Smooth muscle cell (in vitro differentiated cells): ENCODE measurements around the gene ANGEL1. TPM values are rescaled to one million over a fixed set of nuclear protein-coding genes. Genes with fewer than 3 reads are reported as not detected.

Experiments used
- DNase-seq: peaks from one replicate; lab custom pipeline; 2025; ENCODE audit not compliant: unreplicated experiment; lab: John Stamatoyannopoulos, UW
- H2AFZ ChIP-seq: fragments of 200-600 bp; sonication (generic); 2 replicates; pipeline ENCODE4 v1.6.0; 2016; ENCODE audit warnings: antibody characterized with exemption, low read depth, mild to moderate bottlenecking
- H3F3A ChIP-seq: fragments of 200-600 bp; sonication (generic); 2 replicates; pipeline ENCODE4 v1.6.0; 2017; ENCODE audit warnings: antibody characterized with exemption, low read depth
- H3K27ac ChIP-seq: fragments of 200-600 bp; sonication (generic); 2 replicates; pipeline ENCODE4 v1.5.1; 2016; ENCODE audit warnings: low read depth, mild to moderate bottlenecking
- H3K27me3 ChIP-seq: fragments of 200-600 bp; sonication (generic); 2 replicates; pipeline ENCODE4 v1.6.1; 2016; ENCODE audit warnings: low read depth, mild to moderate bottlenecking
- H3K36me3 ChIP-seq: fragments of 200-600 bp; sonication (generic); 2 replicates; pipeline ENCODE4 v1.5.1; 2016; ENCODE audit warnings: low read depth
- H3K4me1 ChIP-seq: fragments of 200-600 bp; sonication (generic); 2 replicates; pipeline ENCODE4 v1.5.1; 2016; ENCODE audit warnings: low read depth
- H3K4me2 ChIP-seq: fragments of 200-600 bp; sonication (generic); 2 replicates; pipeline ENCODE4 v1.6.0; 2016; ENCODE audit warnings: mild to moderate bottlenecking
- H3K4me3 ChIP-seq: fragments of 200-600 bp; sonication (generic); 2 replicates; pipeline ENCODE4 v1.5.1; 2016; ENCODE audit warnings: mild to moderate bottlenecking
- H3K79me2 ChIP-seq: fragments of 200-600 bp; sonication (generic); 2 replicates; pipeline ENCODE4 v1.6.0; 2016; ENCODE audit warnings: low read depth, mild to moderate bottlenecking
- H3K9ac ChIP-seq: fragments of 200-600 bp; sonication (generic); 2 replicates; pipeline ENCODE4 v1.6.0; 2016; ENCODE audit warnings: low read depth
- H3K9me3 ChIP-seq: fragments of 200-600 bp; sonication (generic); replicated peaks from 2 replicates; pipeline ENCODE4 v1.5.1; 2016; ENCODE audit warnings: low read depth
- H4K20me1 ChIP-seq: fragments of 200-600 bp; sonication (generic); 2 replicates; pipeline ENCODE4 v1.6.0; 2016; ENCODE audit warnings: low read depth
- WGBS: methylation state at CpG from one replicate; pipeline ENCODE4 v1.1.7; 2016; ENCODE audit warnings: low lambda C conversion rate; 5-methylcytosine and 5-hydroxymethylcytosine counted together
- polyA plus RNA-seq: library from polyadenylated mRNA; unstranded; fragments of >200 nt; fragmentation: Nextera tagmentation; extraction: Ambion mirVana; gene quantifications from 2 replicates; pipeline ENCODE4 v1.2.1, GENCODE V29; 2016
- total RNA-seq: library from RNA; depleted of rRNA; stranded (reverse); fragments of >200 nt; gene quantifications from 2 replicates; pipeline ENCODE4 v1.2.3, GENCODE V29; 2014
- TF ChIP-seq, protein P1 (sequence below): fragments of 200-600 bp; sonication (generic); IDR thresholded peaks from 2 replicates; pipeline ENCODE4 v1.5.1; 2017; ENCODE audit warnings: borderline replicate concordance, mild to moderate bottlenecking, antibody characterized with exemption; ENCODE audit not compliant: insufficient read depth, poor library complexity, severe bottlenecking

ANGEL1 gene
- total and polyA plus RNA-seq, 2 experiments from 2014 or later, result 8.4 to 20.4 TPM

DNA sequence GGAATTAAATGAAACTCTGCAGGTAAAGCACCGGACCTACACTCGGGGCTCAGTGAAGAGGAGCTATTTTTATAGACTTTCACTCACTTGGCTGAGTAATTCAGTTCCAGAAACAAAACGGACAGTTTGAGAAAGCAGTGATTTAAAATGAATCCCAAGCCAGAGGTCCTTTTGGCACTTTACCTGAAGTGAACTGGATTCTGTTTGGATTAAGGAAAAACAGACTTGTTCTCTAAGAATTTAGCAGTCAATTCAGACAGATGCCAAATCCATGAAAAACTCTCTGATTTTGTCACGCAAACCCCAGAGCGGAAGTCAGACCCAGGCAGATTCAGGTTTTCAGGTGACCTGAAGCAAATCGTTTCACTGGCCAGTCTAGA lies 56.3 kb downstream of the ANGEL1 start:
- H3K27me3 ChIP-seq, result no peaks in the 10 kb centered on the region

DNA sequence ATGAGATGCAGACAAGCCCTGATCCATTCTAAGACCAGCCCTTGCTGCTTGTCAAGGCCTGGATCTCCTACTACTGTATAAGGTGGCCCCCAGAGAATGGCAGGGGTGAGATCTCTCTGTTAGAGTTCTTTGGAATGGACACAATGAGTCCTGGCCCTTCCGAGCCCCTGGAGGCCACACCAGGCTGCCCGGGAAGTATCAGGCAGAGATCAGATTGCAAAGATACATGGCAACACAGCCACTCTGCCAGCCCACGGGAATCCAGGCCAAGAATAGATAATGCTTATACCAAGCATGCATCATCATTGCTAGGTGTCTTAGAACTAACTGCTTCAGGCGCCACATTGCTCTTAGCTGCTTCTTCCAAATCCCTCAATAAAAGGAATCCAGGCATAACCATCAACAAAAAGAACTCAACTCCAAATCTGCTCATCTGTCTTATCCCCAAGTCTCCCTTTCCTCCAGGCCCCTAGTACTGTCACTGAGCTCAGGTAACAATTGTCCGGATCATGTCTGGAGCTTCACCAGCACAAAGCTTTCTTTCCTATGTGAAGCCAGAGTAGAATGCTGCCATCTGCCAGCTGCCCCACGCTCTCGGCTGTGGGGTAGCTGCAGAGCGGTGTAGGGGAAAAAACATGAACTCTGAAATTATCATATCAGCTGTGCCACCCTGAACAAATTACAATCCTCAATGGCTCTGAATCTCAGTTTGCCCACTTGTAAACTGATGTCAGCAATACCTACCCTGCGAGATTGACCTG lies 56.9 kb downstream of the ANGEL1 start:
- Histone ChIP-seq H3K36me3 (no peaks in the 10 kb centered on the region), H3K9ac (no peak overlapping the region), H3K4me2 (no peak overlapping the region), H3F3A (peaks cover 5% of the 10 kb centered on the region), H3K27me3 (no peaks in the 10 kb centered on the region), H3K4me3 (no peak overlapping the region), H4K20me1 (no peaks in the 10 kb centered on the region), H2AFZ (no peak overlapping the region), H3K4me1 (peaks cover 8% of the 10 kb centered on the region), H3K79me2 (no peaks in the 10 kb centered on the region), H3K27ac (no peak overlapping the region), H3K9me3 (no peaks in the 10 kb centered on the region)
- 84% methylated on average over 9 of the region's 9 CpGs for WGBS
- TF ChIP-seq, protein P1, sequence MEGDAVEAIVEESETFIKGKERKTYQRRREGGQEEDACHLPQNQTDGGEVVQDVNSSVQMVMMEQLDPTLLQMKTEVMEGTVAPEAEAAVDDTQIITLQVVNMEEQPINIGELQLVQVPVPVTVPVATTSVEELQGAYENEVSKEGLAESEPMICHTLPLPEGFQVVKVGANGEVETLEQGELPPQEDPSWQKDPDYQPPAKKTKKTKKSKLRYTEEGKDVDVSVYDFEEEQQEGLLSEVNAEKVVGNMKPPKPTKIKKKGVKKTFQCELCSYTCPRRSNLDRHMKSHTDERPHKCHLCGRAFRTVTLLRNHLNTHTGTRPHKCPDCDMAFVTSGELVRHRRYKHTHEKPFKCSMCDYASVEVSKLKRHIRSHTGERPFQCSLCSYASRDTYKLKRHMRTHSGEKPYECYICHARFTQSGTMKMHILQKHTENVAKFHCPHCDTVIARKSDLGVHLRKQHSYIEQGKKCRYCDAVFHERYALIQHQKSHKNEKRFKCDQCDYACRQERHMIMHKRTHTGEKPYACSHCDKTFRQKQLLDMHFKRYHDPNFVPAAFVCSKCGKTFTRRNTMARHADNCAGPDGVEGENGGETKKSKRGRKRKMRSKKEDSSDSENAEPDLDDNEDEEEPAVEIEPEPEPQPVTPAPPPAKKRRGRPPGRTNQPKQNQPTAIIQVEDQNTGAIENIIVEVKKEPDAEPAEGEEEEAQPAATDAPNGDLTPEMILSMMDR, result no peak
- no peak for DNase-seq

More for the DNA sequence above, 56.3 kb downstream of the ANGEL1 start:
- H4K20me1 ChIP-seq, result no peaks in the 10 kb centered on the region
- H3K36me3 ChIP-seq, result no peaks in the 10 kb centered on the region
- no peak overlapping the region for H3K4me2 ChIP-seq
- H3K4me3 ChIP-seq, result no peak overlapping the region
- no peak overlapping the region for H3K27ac ChIP-seq
- no peaks in the 10 kb centered on the region for H3K79me2 ChIP-seq
- H2AFZ ChIP-seq, result no peak overlapping the region
- DNase-seq, result no peak
- peaks cover 10% of the 10 kb centered on the region for H3K4me1 ChIP-seq
- TF ChIP-seq, protein P1, result no peak
- H3K9ac ChIP-seq, result no peak overlapping the region
- 91% methylated on average over 6 of the region's 6 CpGs for WGBS
- peaks cover 6% of the 10 kb centered on the region for H3F3A ChIP-seq
- no peaks in the 10 kb centered on the region for H3K9me3 ChIP-seq

DNA sequence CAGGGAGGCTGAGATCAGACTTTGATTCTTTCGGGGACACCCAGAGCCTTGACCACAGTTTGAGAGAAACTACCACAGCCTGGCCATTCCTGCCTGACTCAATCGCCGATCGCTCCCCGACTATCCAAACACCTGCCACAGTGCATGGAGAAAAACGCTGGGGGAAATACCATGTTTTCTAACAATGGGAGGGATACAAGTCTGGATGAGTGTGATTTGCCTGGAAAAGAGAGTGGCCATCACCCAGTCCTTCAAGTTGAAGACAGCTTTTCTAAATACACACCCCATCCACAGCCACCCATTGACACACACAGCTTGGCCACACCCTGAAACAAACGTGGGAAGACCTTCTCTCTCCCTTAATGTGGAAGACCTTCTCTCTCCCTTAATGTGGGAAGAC lies 58.1 kb downstream of the ANGEL1 start:
- H3K9me3 ChIP-seq, result no peaks in the 10 kb centered on the region
- H3K9ac ChIP-seq, result no peak overlapping the region
- no peak for DNase-seq
- no peaks in the 10 kb centered on the region for H4K20me1 ChIP-seq
- no peaks in the 10 kb centered on the region for H3K79me2 ChIP-seq
- H3K4me2 ChIP-seq, result no peak overlapping the region
- H3F3A ChIP-seq, result no peaks in the 10 kb centered on the region
- no peak overlapping the region for H2AFZ ChIP-seq
- H3K36me3 ChIP-seq, result no peaks in the 10 kb centered on the region
- H3K4me3 ChIP-seq, result no peak overlapping the region
- no peaks in the 10 kb centered on the region for H3K27me3 ChIP-seq
- 86% methylated on average over 7 of the region's 7 CpGs for WGBS
- H3K4me1 ChIP-seq, result no peaks in the 10 kb centered on the region
- TF ChIP-seq, protein P1, result no peak
- no peak overlapping the region for H3K27ac ChIP-seq
